IPS-18c (cell line): ENCODE results near the gene RASSF8.

ENCODE experiments used
- H3K4me3 ChIP-seq: 2 replicates; pipeline ENCODE4 v1.7.0; 2013; ENCODE audit warnings: low read depth, mild to moderate bottlenecking, low read length, moderate library complexity; ENCODE audit not compliant: insufficient read depth
- H3K9me3 ChIP-seq: one replicate; pipeline ENCODE4 v1.6.1; 2013; ENCODE audit warnings: mild to moderate bottlenecking, low read length, moderate library complexity; ENCODE audit not compliant: control insufficient read depth, insufficient read depth

The RASSF8 gene

GRCh38 chr12:26100666-26101349 is 142.3 kb downstream of the RASSF8 start:
- H3K9me3 ChIP-seq, result no peaks in the 10 kb centered on the region
- H3K4me3 ChIP-seq, result no peak overlapping the region

- Histone ChIP-seq H3K9me3 (no peaks in the 10 kb centered on the region), H3K4me3 (no peak overlapping the region)
These were observed 142.9 kb downstream of the RASSF8 start for GRCh38 chr12:26101350-26101734.

- no peak overlapping the region for H3K4me3 ChIP-seq
- H3K9me3 ChIP-seq, result no peaks in the 10 kb centered on the region
These were observed 143.3 kb downstream of the RASSF8 start for GRCh38 chr12:26101763-26102162.

GRCh38 chr12:26102953-26103352 is 144.5 kb downstream of the RASSF8 start:
- H3K4me3 ChIP-seq, result no peak overlapping the region
- H3K9me3 ChIP-seq, result no peaks in the 10 kb centered on the region

GRCh38 chr12:26106347-26106746 is 147.9 kb downstream of the RASSF8 start:
- no peaks in the 10 kb centered on the region for H3K9me3 ChIP-seq
- no peak overlapping the region for H3K4me3 ChIP-seq

- no peak overlapping the region for H3K4me3 ChIP-seq
- no peaks in the 10 kb centered on the region for H3K9me3 ChIP-seq
These were observed 150.4 kb downstream of the RASSF8 start for GRCh38 chr12:26108915-26109314.

GRCh38 chr12:26109343-26109881 is 150.9 kb downstream of the RASSF8 start:
- Histone ChIP-seq H3K9me3 (no peaks in the 10 kb centered on the region), H3K4me3 (no peak overlapping the region)

- Histone ChIP-seq H3K9me3 (no peaks in the 10 kb centered on the region), H3K4me3 (no peak overlapping the region)
These were observed 153.8 kb downstream of the RASSF8 start for GRCh38 chr12:26112232-26112631.

- Histone ChIP-seq H3K9me3 (no peaks in the 10 kb centered on the region), H3K4me3 (peak overlapping the region; percentile 40)
These were observed 154.2 kb downstream of the RASSF8 start for GRCh38 chr12:26112703-26113147.

GRCh38 chr12:26113181-26113654 is 154.7 kb downstream of the RASSF8 start:
- H3K4me3 ChIP-seq, result peak overlapping the region; percentile 40
- no peaks in the 10 kb centered on the region for H3K9me3 ChIP-seq

GRCh38 chr12:26113853-26114719 is 155.6 kb downstream of the RASSF8 start:
- H3K4me3 ChIP-seq, result peak overlapping the region; percentile 61
- no peaks in the 10 kb centered on the region for H3K9me3 ChIP-seq

- Histone ChIP-seq H3K9me3 (no peaks in the 10 kb centered on the region), H3K4me3 (peak overlapping the region; percentile 61)
These were observed 156.4 kb downstream of the RASSF8 start for GRCh38 chr12:26114720-26115401.

- Histone ChIP-seq H3K4me3 (no peak overlapping the region), H3K9me3 (no peaks in the 10 kb centered on the region)
These were observed 158.6 kb downstream of the RASSF8 start for GRCh38 chr12:26116829-26117715.

GRCh38 chr12:26118308-26118707 is 159.8 kb downstream of the RASSF8 start:
- H3K4me3 ChIP-seq, result no peak overlapping the region

GRCh38 chr12:26119391-26119989 is 161.0 kb downstream of the RASSF8 start:
- no peak overlapping the region for H3K4me3 ChIP-seq
- H3K9me3 ChIP-seq, result no peaks in the 10 kb centered on the region

More at GRCh38 chr12:26118308-26118707, 159.8 kb downstream of the RASSF8 start:
- H3K9me3 ChIP-seq, result no peaks in the 10 kb centered on the region

GRCh38 chr12:26120561-26121274 is 162.2 kb downstream of the RASSF8 start:
- no peaks in the 10 kb centered on the region for H3K9me3 ChIP-seq
- H3K4me3 ChIP-seq, result no peak overlapping the region
